Suppressor macrophage treated with lipopolysaccharide for 1 hour (primary cell): ENCODE results near the gene LRRK1.

Experiments
- DNase-seq, 3 donors: peaks; one replicate each; pipeline ENCODE4 v3.0.0-alpha.2; 2020 to 2022

The LRRK1 gene

DNA sequence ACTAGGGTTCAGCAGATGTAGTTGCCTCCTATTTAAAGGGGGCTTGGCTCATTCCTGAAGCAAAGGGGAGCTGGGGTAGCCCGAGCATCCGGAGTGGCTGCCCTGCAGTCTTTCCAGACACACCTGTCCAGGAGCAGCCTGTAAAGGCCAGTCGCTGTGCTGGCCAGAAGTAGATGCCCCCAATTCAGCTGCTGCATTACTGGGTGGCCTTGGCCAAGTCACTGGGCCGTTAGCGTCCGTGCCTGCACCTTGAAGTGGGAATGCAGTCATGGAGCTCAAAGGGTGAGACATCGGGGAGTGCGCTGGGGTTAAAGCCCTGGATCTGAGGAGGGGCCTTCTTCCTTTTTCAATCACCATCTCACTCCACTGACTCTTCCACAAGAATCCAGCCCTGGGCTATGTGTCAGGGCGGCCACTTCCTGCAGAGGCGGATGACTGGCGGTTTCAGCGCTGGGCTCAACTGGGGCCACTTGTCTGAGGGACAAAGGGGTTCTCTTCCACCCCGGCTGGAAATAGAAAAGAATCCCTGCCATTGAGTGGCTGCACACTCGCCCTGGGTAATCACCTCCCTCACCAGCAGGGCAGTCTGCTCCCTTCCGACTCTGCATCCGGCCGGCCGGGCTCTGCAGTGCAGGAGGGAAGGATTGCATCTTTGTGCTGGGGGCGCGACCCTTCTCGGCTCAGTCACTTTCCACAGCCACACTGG lies 27.7 kb upstream of the LRRK1 start:
- DNase-seq = peak in 2 of 3 donors; percentile 8 to 22

DNA sequence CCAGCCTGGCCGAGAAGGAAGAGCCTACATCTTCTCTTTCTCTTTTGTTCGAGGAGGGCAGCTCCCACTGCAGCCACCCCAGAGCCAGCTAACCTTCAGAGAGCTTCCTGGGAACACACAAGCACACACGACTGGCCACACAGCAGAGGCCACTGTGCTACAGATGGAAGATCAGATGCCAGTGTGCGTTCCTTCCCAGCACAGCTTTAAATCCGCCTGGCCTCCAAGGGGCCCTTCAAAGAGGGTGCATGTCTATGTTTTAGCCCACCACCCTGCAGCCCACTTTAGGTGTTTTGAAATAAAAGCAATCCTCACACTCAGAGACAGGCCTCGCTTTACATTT lies 27.2 kb upstream of the LRRK1 start:
- DNase-seq = no peak

DNA sequence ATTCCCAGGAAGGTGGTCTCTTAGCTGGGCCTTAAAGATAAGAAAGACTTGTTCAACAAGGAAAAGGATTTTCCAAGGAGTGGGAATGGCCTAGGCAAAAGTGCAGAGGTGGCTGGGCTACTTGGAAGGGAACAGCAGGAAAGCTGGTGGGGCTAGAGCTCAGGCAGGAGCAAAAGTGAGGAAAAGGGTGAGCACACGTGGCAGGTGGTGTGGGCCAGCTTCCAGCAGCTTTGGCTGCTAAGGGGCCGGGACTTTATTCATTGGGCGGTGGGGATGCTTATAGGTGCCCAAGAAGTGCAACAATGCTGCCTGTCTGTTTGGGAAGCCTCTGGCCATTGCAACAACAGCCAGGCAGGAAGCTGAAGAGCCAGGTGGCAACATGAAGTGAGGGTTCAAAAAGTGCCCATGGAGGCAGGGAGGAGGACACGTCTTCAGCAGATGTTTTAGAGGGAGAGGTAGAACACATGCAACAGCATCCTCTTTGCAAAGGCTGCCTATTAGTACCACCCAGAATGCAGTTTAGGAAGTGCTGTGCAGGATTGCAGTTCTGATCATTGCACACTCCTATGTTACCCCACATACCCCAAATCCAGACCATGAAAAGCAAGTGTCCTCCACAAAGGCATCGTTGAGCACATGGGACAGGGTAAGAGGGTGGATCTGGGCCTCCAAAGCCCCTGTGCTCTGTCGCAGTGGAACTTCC lies 25.7 kb upstream of the LRRK1 start:
- DNase-seq = no peak

DNA sequence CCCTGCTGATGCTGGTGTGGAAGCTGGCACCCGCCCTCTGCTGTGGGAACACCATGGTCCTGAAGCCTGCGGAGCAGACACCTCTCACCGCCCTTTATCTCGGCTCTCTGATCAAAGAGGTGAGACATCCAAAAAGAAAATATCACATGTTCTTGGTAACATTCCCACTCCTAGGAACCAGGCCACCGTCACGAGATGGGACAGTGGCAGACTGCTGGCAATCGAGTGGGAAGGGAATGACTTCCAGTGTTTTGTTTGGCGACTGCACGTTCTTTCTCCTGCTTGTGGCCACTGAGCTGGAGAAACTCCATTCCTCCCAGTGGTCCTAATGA lies 25.2 kb upstream of the LRRK1 start:
- no peak for DNase-seq

GRCh38 chr15:100895721-100896120 lies 23.4 kb upstream of the LRRK1 start:
- no peak for DNase-seq

DNA sequence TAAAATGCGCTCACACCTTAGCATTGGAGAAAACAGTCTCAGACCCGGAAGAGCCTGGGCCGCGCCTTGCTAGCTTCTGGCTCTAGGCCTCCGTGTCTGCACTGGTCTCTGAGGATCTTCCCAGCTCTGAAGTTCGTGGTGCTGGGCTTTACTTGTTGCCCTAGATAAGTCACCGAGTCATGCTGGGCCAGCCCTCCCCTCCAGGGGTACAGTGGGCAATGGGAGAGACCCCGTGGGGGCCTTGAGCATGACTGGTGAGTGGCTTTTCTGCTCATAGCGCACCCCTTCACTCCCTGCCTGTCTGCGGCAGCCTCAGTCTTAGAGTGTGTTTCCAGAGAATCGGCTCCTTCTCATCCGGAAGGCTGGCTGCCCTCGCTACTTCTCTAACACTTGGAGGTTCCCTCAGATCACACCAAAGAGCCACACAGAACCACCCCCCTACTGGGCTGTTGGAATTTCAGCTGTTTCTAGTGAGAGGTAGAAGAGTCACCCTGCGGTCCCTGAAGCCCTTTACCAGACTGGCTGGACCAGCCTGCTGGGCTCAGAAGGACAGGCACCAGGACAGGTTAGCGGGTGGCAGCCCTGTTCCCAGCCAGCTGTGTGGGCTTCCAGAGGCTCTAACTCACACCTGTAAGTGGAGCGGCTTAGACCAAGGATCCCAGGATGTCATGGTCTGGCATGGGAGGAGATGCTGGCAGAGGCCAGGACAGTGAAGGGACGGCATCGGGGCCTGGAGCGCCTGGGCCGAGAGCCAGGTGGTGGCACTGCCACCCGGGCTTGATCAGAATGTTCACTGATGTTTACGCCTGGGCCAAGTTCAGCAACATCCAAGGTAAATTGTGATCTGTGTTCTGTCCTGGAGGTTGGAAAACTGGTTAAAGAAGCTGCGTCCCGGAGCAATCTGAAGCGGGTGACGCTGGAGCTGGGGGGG lies 21.7 kb upstream of the LRRK1 start:
- DNase-seq = no peak

DNA sequence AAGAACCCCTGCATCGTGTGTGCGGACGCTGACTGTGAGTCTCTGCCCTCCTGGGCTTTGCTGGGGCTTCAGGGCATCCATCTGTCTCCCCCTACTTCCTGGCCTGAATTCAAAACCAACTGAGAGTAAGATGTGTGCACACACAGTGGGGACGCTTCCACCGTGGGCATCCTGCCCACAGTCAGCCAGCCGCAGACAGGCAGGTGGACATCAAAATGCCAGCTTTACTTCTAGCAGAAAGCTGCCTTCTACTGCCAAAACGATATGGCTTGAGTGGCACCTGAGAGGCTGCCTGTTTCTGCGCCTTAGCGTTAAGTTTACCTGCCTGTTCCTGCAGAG lies 21.0 kb upstream of the LRRK1 start:
- no peak for DNase-seq

- no peak for DNase-seq
Measured at GRCh38 chr15:100898661-100899462, 20.3 kb upstream of the LRRK1 start.

DNA sequence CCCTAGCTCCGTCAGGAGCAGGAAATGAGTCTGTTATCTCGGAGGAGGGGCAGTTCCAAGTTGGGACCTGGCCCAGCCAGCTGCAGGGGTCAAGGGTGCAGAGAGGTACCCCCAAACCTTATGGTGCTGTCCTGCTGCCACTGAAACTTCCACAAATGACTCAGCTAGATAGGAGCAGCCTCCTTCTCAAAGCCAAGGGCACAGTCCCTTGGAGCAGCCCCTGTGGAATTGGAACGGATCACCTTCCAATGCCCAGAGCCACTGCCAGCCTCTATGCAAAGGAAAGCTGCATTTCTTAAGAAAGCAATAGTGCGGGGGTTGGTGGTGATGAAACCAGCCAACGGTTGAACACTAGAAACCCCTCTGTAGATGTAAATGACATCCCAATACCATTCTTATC lies 19.6 kb upstream of the LRRK1 start:
- no peak for DNase-seq

DNA sequence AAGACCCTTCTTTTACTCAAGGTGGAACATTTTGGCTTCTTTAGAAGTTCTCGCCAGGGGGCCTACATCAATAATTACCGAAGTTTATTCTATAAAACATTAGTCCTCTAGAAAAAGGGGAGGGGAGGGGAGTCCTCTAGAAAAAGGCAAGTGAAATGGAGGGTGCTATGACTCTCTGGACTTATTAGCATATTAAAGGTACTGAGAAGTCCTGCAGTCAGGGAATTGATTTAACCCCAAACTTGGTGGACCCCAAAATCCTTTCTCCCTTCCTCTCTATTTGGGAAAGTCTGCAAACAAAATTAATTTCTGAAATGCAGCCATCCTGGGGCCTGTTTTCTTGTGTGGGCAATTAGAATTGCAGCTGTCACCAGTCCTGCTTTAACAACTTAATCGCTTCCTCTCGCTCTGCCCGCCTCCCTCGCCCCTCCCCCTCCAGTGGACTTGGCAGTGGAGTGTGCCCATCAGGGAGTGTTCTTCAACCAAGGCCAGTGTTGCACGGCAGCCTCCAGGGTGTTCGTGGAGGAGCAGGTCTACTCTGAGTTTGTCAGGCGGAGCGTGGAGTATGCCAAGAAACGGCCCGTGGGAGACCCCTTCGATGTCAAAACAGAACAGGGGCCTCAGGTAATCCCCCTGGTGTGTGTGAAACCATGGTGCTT lies 18.9 kb upstream of the LRRK1 start:
- DNase-seq = no peak

DNA sequence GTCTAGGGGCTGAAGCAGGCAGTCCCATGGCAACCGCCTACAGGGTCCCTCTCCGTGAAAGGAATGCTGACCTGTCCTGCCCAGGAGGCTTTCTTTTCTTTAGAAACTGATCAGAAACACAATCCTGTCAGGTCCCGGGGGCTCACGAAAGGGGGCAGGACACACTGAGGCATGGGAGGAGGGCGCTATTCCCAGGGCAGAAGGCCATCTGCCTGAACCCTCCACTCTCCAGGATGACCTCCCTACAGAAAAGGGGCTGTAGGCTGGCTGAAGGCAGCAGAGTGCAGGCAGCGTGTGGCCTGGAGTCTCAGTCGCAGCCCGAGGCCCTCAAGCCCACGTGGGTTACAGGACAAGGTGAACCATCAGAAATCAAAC lies 18.4 kb upstream of the LRRK1 start:
- DNase-seq = no peak

GRCh38 chr15:100901296-100901695 lies 17.9 kb upstream of the LRRK1 start:
- DNase-seq = peak; percentile 35 to 61 (median 60)

DNA sequence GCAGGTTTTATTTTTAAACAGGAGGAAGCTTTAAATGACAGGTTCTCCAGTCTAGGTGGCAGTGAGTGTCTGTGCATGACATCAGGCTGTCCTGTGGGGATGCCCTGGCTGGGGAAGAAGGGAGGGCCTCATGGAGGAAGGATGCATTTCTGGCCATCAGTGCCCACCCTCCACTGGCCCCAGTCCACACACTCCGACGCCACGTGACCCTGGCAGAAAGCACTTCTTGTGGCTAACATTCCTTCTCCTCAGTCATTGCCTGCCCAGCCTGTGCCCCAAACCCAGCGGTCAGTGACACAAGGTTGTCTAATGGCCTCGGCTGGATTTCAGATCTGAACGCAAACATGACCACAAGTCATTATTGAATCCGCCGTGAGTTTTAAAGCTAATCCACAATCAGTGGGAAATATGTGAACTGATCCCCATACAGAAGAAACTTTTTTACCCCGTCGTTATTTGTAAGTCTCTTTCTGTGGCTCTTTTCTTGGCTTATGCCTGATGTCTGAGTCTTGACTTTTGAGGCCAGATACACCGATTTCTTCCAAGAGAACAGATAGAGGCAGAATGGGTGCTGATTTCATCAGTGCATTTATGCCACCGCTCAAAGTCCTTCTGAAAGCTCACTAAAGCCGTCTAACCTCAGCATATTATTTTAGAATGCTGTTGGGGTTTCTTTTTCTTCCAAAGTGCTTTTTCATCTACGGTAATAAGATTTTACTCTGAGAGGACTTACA lies 17.3 kb upstream of the LRRK1 start:
- no peak for DNase-seq

DNA sequence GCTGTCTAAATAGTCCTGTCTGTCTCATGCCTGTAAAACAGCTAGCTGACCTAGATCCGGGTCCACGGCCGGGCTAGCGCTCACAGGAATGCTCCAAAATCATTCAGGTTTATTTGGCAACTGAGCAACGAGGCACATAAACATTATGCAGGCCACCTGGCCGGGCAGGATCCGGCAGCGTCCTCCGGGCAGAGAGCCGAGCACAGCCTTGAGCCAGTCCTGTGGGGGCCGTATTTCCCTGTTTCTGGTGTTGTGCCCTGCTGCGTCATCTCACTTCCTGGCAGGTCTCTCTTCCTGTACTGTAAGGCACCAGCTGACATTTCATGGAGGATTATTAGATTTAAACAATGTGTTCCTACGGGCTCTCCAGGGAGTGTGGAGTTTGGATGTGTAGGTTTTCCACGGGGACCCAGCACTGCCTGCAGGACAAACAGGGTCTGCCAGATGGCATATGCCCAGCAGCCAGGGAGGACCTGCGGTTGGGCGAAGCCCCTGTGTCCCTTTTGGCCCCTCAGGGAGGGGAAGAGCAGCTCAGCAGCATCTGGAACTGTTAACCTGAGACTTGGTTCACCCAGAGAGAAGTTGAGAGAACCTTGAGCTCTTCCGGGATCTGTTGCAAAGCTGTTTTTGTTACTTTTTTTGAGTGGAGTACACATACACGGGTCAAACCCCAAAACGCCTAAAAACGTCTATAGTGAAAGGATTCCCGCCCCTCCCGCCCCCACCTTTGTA lies 16.6 kb upstream of the LRRK1 start:
- DNase-seq = peak; percentile 50 to 66 (median 52)

DNA sequence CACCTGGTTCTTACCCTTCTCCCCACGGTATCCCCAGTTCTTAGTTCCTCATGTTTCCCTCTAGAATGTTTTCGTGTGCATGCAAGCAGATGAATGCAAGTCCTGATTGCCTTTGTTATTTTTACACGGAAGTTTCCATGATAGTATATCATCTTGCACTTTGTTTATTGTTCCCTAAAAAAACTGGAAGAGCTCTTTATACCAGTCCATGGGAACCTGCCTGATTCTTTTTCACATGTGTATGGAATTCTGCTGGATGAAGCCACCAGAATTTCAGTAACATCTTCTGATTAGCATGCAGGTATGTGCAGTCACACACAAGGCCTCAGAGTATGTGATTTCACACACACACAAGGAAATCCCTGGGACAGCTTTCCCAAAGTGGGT lies 16.0 kb upstream of the LRRK1 start:
- DNase-seq = no peak

- no peak for DNase-seq
Measured at GRCh38 chr15:100905850-100906249, 13.3 kb upstream of the LRRK1 start.

- no peak for DNase-seq
Measured at GRCh38 chr15:100908466-100908865, 10.7 kb upstream of the LRRK1 start.

DNA sequence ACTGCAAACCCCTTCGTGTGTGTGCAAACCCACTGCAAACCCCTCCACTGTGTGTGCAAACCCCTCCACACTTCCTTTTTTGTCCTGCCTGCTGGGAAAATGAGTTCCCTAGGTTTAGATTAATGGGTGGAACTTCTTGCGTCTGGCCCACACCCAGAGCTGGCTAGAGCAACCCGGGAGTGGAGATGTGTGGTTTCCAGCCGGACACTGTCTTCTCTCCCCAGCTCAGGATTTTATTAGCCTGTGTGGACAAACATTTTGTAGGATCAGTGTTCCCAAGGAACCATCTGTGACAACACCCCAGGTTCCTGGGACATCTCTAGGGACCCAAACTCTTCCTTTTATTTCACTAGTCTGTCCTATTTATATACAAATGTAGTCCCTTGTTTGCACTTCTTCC lies 9.6 kb upstream of the LRRK1 start:
- DNase-seq = no peak

GRCh38 chr15:100909989-100910955 lies 8.9 kb upstream of the LRRK1 start:
- peak in 1 of 3 donors; percentile 10 for DNase-seq

GRCh38 chr15:100911086-100911485 lies 8.1 kb upstream of the LRRK1 start:
- DNase-seq = peak in 2 of 3 donors; percentile 17 to 48
